ENCODE measurements around the gene TXNRD2.
"Not testable (repeated sequence)": the region's sequence is repeated elsewhere in the genome, so short reads cannot be mapped to it uniquely, and the experiment has no call there.

The TXNRD2 gene

GRCh38 chr22:19923914-19924513 lies 17.6 kb downstream of the TXNRD2 start:
- no peak for DNase-seq (ENCODE audit: low read depth, low spot score)

GRCh38 chr22:19921544-19922081 lies 20.0 kb downstream of the TXNRD2 start:
- no peak for DNase-seq (ENCODE audit: low read depth, low spot score)

GRCh38 chr22:19919701-19920363 lies 21.8 kb downstream of the TXNRD2 start:
- DNase-seq (ENCODE audit: low read depth, low spot score) = no peak

GRCh38 chr22:19918332-19919106 lies 23.1 kb downstream of the TXNRD2 start:
- DNase-seq (ENCODE audit: low read depth, low spot score) = no peak

GRCh38 chr22:19917389-19918138 lies 24.1 kb downstream of the TXNRD2 start:
- no peak for DNase-seq (ENCODE audit: low read depth, low spot score)

- DNase-seq (ENCODE audit: low read depth, low spot score) = no peak
These were observed 24.7 kb downstream of the TXNRD2 start for GRCh38 chr22:19916941-19917340.

GRCh38 chr22:19916006-19916405 lies 25.6 kb downstream of the TXNRD2 start:
- DNase-seq (ENCODE audit: low read depth, low spot score) = no peak

GRCh38 chr22:19915287-19915954 lies 26.2 kb downstream of the TXNRD2 start:
- DNase-seq (ENCODE audit: low read depth, low spot score) = no peak

- no peak for DNase-seq (ENCODE audit: low read depth, low spot score)
These were observed 27.2 kb downstream of the TXNRD2 start for GRCh38 chr22:19914201-19914943.

GRCh38 chr22:19913337-19913936 lies 28.2 kb downstream of the TXNRD2 start:
- no peak for DNase-seq (ENCODE audit: low read depth, low spot score)

- no peak for DNase-seq (ENCODE audit: low read depth, low spot score)
These were observed 29.2 kb downstream of the TXNRD2 start for GRCh38 chr22:19912271-19912999.

- DNase-seq (ENCODE audit: low read depth, low spot score) = no peak
These were observed 29.9 kb downstream of the TXNRD2 start for GRCh38 chr22:19911540-19912270.

GRCh38 chr22:19910180-19910744 lies 31.4 kb downstream of the TXNRD2 start:
- no peak for DNase-seq (ENCODE audit: low read depth, low spot score)

- DNase-seq (ENCODE audit: low read depth, low spot score) = peak; percentile 66
These were observed 32.1 kb downstream of the TXNRD2 start for GRCh38 chr22:19909350-19910179.

GRCh38 chr22:19907902-19908301 lies 33.7 kb downstream of the TXNRD2 start:
- not testable (repeated sequence) for DNase-seq (ENCODE audit: low read depth, low spot score)

GRCh38 chr22:19906864-19907263 lies 34.8 kb downstream of the TXNRD2 start:
- DNase-seq (ENCODE audit: low read depth, low spot score) = not testable (repeated sequence)
